Ishikawa (cell line): Measurements from ENCODE around the gene TBCE.

Experiments
- CREB1 ChIP-seq: IDR thresholded peaks from 2 replicates; pipeline ENCODE4 v1.6.1; 2012; ENCODE audit warnings: low read depth
- MAX ChIP-seq: IDR thresholded peaks from 2 replicates; pipeline ENCODE4 v1.6.1; 2012
- RAD21 ChIP-seq: IDR thresholded peaks from 2 replicates; pipeline ENCODE4 v1.6.1; 2012; ENCODE audit warnings: low read depth
- USF1 ChIP-seq: IDR thresholded peaks from 2 replicates; pipeline ENCODE4 v1.6.1; 2012
- YY1 ChIP-seq: IDR thresholded peaks from 2 replicates; pipeline ENCODE4 v1.6.1; 2012; ENCODE audit warnings: low read depth

GRCh38 chr1:235410467-235410866 lies 43.2 kb downstream of the TBCE start:
- TF ChIP-seq MAX (no peak), CREB1 (no peak), YY1 (no peak), USF1 (no peak), RAD21 (no peak)
